GM23338 (cell line): Measurements from ENCODE around the gene ADGRD2. TPM values are rescaled to one million over a fixed set of nuclear protein-coding genes. Genes with fewer than 3 reads are reported as not detected.

ENCODE experiments used
- ATAC-seq: fragments of 200-7000 bp; cut with Tn5 transposase; 3 replicates; pipeline ENCODE4 v1.9.1; 2020
- DNase-seq: peaks from one replicate; pipeline ENCODE4 v3.0.0-alpha.2; 2015; ENCODE audit warnings: low spot score
- H2AFZ ChIP-seq: fragments of 200-600 bp; sonication (generic); 2 replicates; pipeline ENCODE4 v1.8.0; 2016; ENCODE audit warnings: antibody characterized with exemption, mild to moderate bottlenecking, moderate library complexity
- H3F3A ChIP-seq: fragments of 200-600 bp; sonication (generic); replicated peaks from 2 replicates; pipeline ENCODE4 v1.8.0; 2017; ENCODE audit warnings: antibody characterized with exemption, mixed run types, low read depth
- H3K27ac ChIP-seq: fragments of 200-600 bp; sonication (generic); 2 replicates; pipeline ENCODE4 v1.6.1; 2016; ENCODE audit warnings: low read depth
- H3K27me3 ChIP-seq: fragments of 200-600 bp; sonication (generic); 2 replicates; pipeline ENCODE4 v1.8.0; 2016; ENCODE audit warnings: mild to moderate bottlenecking, mixed run types, moderate library complexity; ENCODE audit not compliant: insufficient read depth
- H3K36me3 ChIP-seq: fragments of 200-600 bp; sonication (generic); 2 replicates; pipeline ENCODE4 v1.8.0; 2016; ENCODE audit warnings: mild to moderate bottlenecking; ENCODE audit not compliant: insufficient read depth
- H3K4me1 ChIP-seq: fragments of 200-600 bp; sonication (generic); 2 replicates; pipeline ENCODE4 v1.8.0; 2016; ENCODE audit warnings: mild to moderate bottlenecking, moderate library complexity; ENCODE audit not compliant: insufficient read depth
- H3K4me2 ChIP-seq: fragments of 200-600 bp; sonication (generic); 2 replicates; pipeline ENCODE4 v1.7.1; 2017; ENCODE audit warnings: mixed run types
- H3K4me3 ChIP-seq: fragments of 200-600 bp; sonication (generic); 2 replicates; pipeline ENCODE4 v1.6.1; 2016; ENCODE audit warnings: mixed run types
- H3K79me2 ChIP-seq: fragments of 200-600 bp; sonication (generic); replicated peaks from 2 replicates; pipeline ENCODE4 v1.8.0; 2017; ENCODE audit warnings: mild to moderate bottlenecking; ENCODE audit not compliant: insufficient read depth
- H3K9me2 ChIP-seq: fragments of 200-600 bp; sonication (generic); 2 replicates; pipeline ENCODE4 v1.8.0; 2017; ENCODE audit not compliant: insufficient read depth
- H4K20me1 ChIP-seq: fragments of 200-600 bp; sonication (generic); replicated peaks from 2 replicates; pipeline ENCODE4 v1.8.0; 2017; ENCODE audit warnings: mild to moderate bottlenecking; ENCODE audit not compliant: insufficient read depth
- H3K27ac Mint-ChIP-seq: 2 replicates; pipeline ENCODE4 v1.8.0; 2020; ENCODE audit warnings: inconsistent platforms, mild to moderate bottlenecking, moderate library complexity, mixed read lengths
- H3K27me3 Mint-ChIP-seq: 3 replicates; pipeline ENCODE4 v1.8.0; 2022; ENCODE audit warnings: low read depth, mild to moderate bottlenecking, moderate library complexity, mixed read lengths, inconsistent platforms; ENCODE audit not compliant: insufficient read depth, poor library complexity
- H3K36me3 Mint-ChIP-seq: 3 replicates; pipeline ENCODE4 v1.8.0; 2021; ENCODE audit warnings: low read depth, mild to moderate bottlenecking, inconsistent platforms, moderate library complexity, mixed read lengths
- H3K4me1 Mint-ChIP-seq: 3 replicates; pipeline ENCODE4 v1.8.0; 2020; ENCODE audit warnings: mild to moderate bottlenecking, inconsistent platforms, mixed read lengths
- H3K4me3 Mint-ChIP-seq: 3 replicates; pipeline ENCODE4 v1.8.0; 2021; ENCODE audit warnings: moderate library complexity, mild to moderate bottlenecking, inconsistent platforms, mixed read lengths
- H3K9me3 Mint-ChIP-seq: 3 replicates; pipeline ENCODE4 v1.8.0; 2020; ENCODE audit warnings: moderate library complexity, mild to moderate bottlenecking, inconsistent platforms, mixed read lengths
- CREB1 ChIP-seq: fragments of 250-450 bp; sonication (Bioruptor Pico); IDR thresholded peaks from 2 replicates; pipeline ENCODE4 v1.5.0; 2020; ENCODE audit warnings: low read depth, mild to moderate bottlenecking, moderate library complexity
- EZH2 ChIP-seq: fragments of 200-600 bp; sonication (generic); IDR thresholded peaks from one replicate; pipeline ENCODE4 v1.8.0; 2017; ENCODE audit warnings: antibody characterized with exemption, mild to moderate bottlenecking, low read depth; ENCODE audit not compliant: unreplicated experiment
- EZH2phosphoT487 ChIP-seq: fragments of 200-600 bp; sonication (generic); IDR thresholded peaks from one replicate; pipeline ENCODE4 v1.8.1; 2018; ENCODE audit warnings: antibody characterized with exemption; ENCODE audit not compliant: unreplicated experiment
- JUNB ChIP-seq: IDR thresholded peaks from one replicate; pipeline ENCODE4 v1.6.1; 2016; ENCODE audit warnings: antibody characterized with exemption; ENCODE audit not compliant: unreplicated experiment
- NANOG ChIP-seq: IDR thresholded peaks from 2 replicates; pipeline ENCODE4 v1.6.1; 2016; ENCODE audit warnings: antibody characterized with exemption, borderline replicate concordance
- POLR2AphosphoS5 ChIP-seq: IDR thresholded peaks from 2 replicates; pipeline ENCODE4 v1.6.1; 2016; ENCODE audit warnings: antibody characterized with exemption, low read depth
- STAT1 ChIP-seq: IDR thresholded peaks from one replicate; pipeline ENCODE4 v1.6.1; 2016; ENCODE audit warnings: antibody characterized with exemption; ENCODE audit not compliant: unreplicated experiment
- ZNF114 ChIP-seq: fragments of 250-450 bp; sonication (Bioruptor Pico); IDR thresholded peaks from 2 replicates; pipeline ENCODE4 v1.5.0; 2020; ENCODE audit warnings: mild to moderate bottlenecking, moderate library complexity
- ZNF331 ChIP-seq: fragments of 250-450 bp; sonication (Bioruptor Pico); IDR thresholded peaks from 2 replicates; pipeline ENCODE4 v1.5.0; 2020; ENCODE audit warnings: low read depth, mild to moderate bottlenecking, moderate library complexity
- polyA plus RNA-seq: library from polyadenylated mRNA; unstranded; fragments of >200 nt; fragmentation: Nextera tagmentation; extraction: Ambion mirVana; gene quantifications from 2 replicates; pipeline ENCODE4 v1.2.1, GENCODE V29; 2016
- total RNA-seq: library from RNA; depleted of rRNA; stranded (reverse); fragments of >200 nt; shearing (Covaris generic); gene quantifications from 2 replicates; pipeline ENCODE4 v1.2.3, GENCODE V29; 2014
- TF ChIP-seq, protein P1 (sequence below): fragments of 250-450 bp; sonication (Bioruptor Pico); IDR thresholded peaks from 2 replicates; pipeline ENCODE4 v1.5.0; 2020; ENCODE audit warnings: mild to moderate bottlenecking, moderate library complexity
- TF ChIP-seq, protein P2 (sequence below), 2 experiments: fragments of 200-600 bp in 1 of 2; sonication (generic) in 1 of 2; conservative IDR thresholded peaks; 2 replicates each; pipeline versions ENCODE4 v1.5.1 to v1.6.1; 2016 to 2017; ENCODE audit warnings: antibody characterized with exemption in 2 of 2, low read depth in 2 of 2, mild to moderate bottlenecking in 2 of 2, moderate library complexity in 1 of 2
- TF ChIP-seq, protein P3 (sequence below): IDR thresholded peaks from one replicate; pipeline ENCODE4 v1.6.1; 2018; ENCODE audit warnings: antibody characterized with exemption; ENCODE audit not compliant: unreplicated experiment
- TF ChIP-seq, protein P4 (sequence below): IDR thresholded peaks from 2 replicates; pipeline ENCODE4 v1.6.1; 2016; ENCODE audit warnings: antibody characterized with exemption

The ADGRD2 gene
- total and polyA plus RNA-seq, 2 experiments from 2014 or later: 0.45 to 0.78 TPM

DNA sequence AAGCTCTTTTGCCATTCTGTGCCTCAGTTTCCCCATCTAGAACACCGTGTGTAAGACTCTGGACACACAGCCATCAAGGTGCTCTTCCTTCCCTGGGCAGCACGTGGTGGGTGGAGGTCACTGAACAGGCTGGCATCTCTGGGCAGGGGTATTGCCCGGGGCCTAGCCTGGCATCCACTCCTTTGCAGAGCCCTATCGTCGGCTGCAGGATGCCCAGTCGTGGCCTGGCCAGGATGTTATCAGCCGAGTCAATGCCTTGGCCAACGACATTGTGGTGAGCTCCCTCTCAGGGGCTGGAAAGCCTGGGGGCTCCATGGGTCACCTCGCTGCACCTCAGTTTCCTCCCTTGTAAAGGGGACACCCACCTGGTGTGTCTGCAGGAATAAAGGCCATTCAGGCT, 4.0 kb downstream of the ADGRD2 start:
- H3K9me3 Mint-ChIP-seq: no peaks in the 10 kb centered on the region; the same call in 2 of the 3 replicates
- peaks cover 17% of the 10 kb centered on the region for H3K4me1 Mint-ChIP-seq
- no peak overlapping the region for H3K4me3 Mint-ChIP-seq
- no peak overlapping the region for H3K27ac Mint-ChIP-seq
- H3K9me2 ChIP-seq: no peaks in the 10 kb centered on the region
- H3F3A ChIP-seq: 0 out of 2 replicates have a peak, but pooled peaks cover 9% of the 10 kb centered on the region
- no peaks in the 10 kb centered on the region for H4K20me1 ChIP-seq
- H3K27me3 Mint-ChIP-seq: peaks cover 32% of the 10 kb centered on the region
- H3K79me2 ChIP-seq: no peaks in the 10 kb centered on the region
- no peaks in the 10 kb centered on the region for H3K36me3 ChIP-seq
- ATAC-seq (no peak), DNase-seq (no peak)
- H3K27me3 ChIP-seq: peaks cover 27% of the 10 kb centered on the region
- no peak overlapping the region for H3K27ac ChIP-seq
- no peak overlapping the region for H2AFZ ChIP-seq
- no peaks in the 10 kb centered on the region for H3K36me3 Mint-ChIP-seq
- TF ChIP-seq, protein P1, sequence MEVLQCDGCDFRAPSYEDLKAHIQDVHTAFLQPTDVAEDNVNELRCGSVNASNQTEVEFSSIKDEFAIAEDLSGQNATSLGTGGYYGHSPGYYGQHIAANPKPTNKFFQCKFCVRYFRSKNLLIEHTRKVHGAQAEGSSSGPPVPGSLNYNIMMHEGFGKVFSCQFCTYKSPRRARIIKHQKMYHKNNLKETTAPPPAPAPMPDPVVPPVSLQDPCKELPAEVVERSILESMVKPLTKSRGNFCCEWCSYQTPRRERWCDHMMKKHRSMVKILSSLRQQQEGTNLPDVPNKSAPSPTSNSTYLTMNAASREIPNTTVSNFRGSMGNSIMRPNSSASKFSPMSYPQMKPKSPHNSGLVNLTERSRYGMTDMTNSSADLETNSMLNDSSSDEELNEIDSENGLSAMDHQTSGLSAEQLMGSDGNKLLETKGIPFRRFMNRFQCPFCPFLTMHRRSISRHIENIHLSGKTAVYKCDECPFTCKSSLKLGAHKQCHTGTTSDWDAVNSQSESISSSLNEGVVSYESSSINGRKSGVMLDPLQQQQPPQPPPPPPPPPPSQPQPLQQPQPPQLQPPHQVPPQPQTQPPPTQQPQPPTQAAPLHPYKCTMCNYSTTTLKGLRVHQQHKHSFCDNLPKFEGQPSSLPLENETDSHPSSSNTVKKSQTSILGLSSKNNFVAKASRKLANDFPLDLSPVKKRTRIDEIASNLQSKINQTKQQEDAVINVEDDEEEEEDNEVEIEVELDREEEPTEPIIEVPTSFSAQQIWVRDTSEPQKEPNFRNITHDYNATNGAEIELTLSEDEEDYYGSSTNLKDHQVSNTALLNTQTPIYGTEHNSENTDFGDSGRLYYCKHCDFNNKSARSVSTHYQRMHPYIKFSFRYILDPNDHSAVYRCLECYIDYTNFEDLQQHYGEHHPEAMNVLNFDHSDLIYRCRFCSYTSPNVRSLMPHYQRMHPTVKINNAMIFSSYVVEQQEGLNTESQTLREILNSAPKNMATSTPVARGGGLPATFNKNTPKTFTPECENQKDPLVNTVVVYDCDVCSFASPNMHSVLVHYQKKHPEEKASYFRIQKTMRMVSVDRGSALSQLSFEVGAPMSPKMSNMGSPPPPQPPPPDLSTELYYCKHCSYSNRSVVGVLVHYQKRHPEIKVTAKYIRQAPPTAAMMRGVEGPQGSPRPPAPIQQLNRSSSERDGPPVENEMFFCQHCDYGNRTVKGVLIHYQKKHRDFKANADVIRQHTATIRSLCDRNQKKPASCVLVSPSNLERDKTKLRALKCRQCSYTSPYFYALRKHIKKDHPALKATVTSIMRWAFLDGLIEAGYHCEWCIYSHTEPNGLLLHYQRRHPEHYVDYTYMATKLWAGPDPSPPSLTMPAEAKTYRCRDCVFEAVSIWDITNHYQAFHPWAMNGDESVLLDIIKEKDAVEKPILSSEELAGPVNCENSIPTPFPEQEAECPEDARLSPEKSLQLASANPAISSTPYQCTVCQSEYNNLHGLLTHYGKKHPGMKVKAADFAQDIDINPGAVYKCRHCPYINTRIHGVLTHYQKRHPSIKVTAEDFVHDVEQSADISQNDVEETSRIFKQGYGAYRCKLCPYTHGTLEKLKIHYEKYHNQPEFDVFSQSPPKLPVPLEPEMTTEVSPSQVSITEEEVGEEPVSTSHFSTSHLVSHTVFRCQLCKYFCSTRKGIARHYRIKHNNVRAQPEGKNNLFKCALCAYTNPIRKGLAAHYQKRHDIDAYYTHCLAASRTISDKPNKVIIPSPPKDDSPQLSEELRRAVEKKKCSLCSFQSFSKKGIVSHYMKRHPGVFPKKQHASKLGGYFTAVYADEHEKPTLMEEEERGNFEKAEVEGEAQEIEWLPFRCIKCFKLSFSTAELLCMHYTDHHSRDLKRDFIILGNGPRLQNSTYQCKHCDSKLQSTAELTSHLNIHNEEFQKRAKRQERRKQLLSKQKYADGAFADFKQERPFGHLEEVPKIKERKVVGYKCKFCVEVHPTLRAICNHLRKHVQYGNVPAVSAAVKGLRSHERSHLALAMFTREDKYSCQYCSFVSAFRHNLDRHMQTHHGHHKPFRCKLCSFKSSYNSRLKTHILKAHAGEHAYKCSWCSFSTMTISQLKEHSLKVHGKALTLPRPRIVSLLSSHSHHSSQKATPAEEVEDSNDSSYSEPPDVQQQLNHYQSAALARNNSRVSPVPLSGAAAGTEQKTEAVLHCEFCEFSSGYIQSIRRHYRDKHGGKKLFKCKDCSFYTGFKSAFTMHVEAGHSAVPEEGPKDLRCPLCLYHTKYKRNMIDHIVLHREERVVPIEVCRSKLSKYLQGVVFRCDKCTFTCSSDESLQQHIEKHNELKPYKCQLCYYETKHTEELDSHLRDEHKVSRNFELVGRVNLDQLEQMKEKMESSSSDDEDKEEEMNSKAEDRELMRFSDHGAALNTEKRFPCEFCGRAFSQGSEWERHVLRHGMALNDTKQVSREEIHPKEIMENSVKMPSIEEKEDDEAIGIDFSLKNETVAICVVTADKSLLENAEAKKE (CRISPR knock-in tag): no peak
- TF ChIP-seq STAT1 (no peak), POLR2AphosphoS5 (no peak), EZH2 (no peak), NANOG (no peak), CREB1 (no peak), ZNF114 (CRISPR knock-in tag) (no peak), EZH2phosphoT487 (no peak), ZNF331 (CRISPR knock-in tag) (no peak), JUNB (no peak)
- TF ChIP-seq, protein P2, sequence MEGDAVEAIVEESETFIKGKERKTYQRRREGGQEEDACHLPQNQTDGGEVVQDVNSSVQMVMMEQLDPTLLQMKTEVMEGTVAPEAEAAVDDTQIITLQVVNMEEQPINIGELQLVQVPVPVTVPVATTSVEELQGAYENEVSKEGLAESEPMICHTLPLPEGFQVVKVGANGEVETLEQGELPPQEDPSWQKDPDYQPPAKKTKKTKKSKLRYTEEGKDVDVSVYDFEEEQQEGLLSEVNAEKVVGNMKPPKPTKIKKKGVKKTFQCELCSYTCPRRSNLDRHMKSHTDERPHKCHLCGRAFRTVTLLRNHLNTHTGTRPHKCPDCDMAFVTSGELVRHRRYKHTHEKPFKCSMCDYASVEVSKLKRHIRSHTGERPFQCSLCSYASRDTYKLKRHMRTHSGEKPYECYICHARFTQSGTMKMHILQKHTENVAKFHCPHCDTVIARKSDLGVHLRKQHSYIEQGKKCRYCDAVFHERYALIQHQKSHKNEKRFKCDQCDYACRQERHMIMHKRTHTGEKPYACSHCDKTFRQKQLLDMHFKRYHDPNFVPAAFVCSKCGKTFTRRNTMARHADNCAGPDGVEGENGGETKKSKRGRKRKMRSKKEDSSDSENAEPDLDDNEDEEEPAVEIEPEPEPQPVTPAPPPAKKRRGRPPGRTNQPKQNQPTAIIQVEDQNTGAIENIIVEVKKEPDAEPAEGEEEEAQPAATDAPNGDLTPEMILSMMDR (conservative IDR thresholded peaks at IDR 0.05; ENCODE audit: low read depth in 2 of 2): no peak
- TF ChIP-seq, protein P3, sequence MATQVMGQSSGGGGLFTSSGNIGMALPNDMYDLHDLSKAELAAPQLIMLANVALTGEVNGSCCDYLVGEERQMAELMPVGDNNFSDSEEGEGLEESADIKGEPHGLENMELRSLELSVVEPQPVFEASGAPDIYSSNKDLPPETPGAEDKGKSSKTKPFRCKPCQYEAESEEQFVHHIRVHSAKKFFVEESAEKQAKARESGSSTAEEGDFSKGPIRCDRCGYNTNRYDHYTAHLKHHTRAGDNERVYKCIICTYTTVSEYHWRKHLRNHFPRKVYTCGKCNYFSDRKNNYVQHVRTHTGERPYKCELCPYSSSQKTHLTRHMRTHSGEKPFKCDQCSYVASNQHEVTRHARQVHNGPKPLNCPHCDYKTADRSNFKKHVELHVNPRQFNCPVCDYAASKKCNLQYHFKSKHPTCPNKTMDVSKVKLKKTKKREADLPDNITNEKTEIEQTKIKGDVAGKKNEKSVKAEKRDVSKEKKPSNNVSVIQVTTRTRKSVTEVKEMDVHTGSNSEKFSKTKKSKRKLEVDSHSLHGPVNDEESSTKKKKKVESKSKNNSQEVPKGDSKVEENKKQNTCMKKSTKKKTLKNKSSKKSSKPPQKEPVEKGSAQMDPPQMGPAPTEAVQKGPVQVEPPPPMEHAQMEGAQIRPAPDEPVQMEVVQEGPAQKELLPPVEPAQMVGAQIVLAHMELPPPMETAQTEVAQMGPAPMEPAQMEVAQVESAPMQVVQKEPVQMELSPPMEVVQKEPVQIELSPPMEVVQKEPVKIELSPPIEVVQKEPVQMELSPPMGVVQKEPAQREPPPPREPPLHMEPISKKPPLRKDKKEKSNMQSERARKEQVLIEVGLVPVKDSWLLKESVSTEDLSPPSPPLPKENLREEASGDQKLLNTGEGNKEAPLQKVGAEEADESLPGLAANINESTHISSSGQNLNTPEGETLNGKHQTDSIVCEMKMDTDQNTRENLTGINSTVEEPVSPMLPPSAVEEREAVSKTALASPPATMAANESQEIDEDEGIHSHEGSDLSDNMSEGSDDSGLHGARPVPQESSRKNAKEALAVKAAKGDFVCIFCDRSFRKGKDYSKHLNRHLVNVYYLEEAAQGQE: no peak
- TF ChIP-seq, protein P4, sequence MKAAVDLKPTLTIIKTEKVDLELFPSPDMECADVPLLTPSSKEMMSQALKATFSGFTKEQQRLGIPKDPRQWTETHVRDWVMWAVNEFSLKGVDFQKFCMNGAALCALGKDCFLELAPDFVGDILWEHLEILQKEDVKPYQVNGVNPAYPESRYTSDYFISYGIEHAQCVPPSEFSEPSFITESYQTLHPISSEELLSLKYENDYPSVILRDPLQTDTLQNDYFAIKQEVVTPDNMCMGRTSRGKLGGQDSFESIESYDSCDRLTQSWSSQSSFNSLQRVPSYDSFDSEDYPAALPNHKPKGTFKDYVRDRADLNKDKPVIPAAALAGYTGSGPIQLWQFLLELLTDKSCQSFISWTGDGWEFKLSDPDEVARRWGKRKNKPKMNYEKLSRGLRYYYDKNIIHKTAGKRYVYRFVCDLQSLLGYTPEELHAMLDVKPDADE: no peak
- H3K4me1 ChIP-seq: 0 out of 2 replicates have a peak, but pooled peaks cover 8% of the 10 kb centered on the region
- H3K4me3 ChIP-seq: no peak overlapping the region
- no peak overlapping the region for H3K4me2 ChIP-seq
